SIG-M5 treated with dmso at 0.1 percent for 504 hours (cell line): ENCODE data around the gene TNFRSF8.
"Not testable (repeated sequence)": the region's sequence is repeated elsewhere in the genome, so short reads cannot be mapped to it uniquely, and the experiment has no call there.

Source experiments
- DNase-seq: peaks from one replicate; lab custom pipeline; 2025; ENCODE audit not compliant: unreplicated experiment; lab: John Stamatoyannopoulos, UW

TNFRSF8 gene

GRCh38 chr1:12083766-12084165 is 20.7 kb downstream of the TNFRSF8 start:
- DNase-seq, result no peak

DNA sequence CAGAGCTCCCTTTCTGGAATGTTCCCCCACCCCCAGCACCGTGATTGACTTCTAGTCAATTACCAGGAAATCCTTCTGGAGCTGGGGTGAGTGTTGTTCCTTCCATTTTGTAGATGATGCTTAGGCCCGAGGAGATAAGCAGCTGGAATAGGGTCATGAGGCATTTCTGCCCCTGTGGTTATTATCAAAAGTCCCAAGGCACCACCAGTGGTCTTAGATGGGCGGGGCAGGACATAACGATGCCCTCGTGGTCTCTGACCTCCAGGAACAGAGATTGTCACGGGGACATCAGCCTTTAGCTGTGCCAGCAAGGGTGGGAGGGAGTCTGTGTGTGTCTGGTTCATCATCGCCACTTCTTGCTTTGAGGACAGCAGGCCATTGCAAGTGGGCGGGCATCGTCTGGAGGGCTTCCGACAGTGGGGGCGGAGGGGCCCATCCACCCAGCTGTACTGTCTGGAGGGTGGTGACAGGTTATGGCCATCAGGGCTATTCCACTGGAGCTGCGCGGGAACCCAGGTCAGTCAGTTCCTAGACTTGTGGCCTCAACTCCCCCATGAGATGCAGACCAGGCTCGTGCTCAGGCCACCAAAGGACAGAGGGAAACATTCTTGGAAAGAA is 22.6 kb downstream of the TNFRSF8 start:
- no peak for DNase-seq

DNA sequence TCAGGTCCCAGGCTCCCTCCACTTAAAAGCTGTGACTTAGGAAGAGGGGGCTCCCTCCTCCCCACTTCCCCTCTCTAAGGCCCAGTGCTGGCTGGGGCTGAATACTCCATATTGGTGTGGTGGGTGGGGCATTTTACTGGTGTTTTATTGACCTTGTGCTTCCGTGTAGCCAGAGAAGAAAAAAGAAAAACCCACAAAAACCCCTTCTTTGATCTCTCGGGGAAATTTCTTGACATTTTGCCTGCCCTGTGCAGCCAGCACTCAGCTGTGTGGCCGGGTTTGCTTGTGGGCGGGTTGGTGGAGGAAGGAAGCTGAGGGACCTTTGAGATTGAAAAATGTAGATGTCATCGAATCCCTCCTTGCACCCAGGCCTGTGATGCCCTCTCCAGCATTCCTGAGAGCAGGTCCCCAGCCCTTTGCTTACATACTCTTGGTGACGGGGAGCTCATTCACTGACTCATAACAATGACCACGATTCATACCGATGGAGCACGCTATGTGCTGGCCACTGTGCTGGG is 24.8 kb downstream of the TNFRSF8 start:
- no peak for DNase-seq

- DNase-seq, result no peak
These were observed 25.5 kb downstream of the TNFRSF8 start for GRCh38 chr1:12088607-12089006.

GRCh38 chr1:12090326-12090725 is 27.2 kb downstream of the TNFRSF8 start:
- no peak for DNase-seq

DNA sequence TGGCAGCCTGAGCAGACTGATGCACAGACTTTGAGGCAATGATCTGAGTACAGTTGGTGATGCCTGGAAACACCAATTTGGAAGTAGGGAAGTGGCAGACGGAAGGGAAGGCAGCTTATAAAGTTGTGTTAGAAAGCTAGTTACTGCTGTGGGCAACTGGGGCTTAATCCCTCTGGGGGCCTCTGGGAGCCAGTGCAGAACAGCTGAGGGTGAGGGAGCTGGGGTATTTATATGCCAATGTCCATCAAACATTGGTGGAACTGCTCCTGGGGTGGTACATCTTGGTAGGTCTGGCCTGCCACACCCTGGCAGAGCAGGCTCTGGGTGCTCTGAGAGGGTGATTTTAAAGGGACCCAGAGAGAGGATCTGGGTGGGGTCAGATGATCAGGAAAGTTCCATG is 28.1 kb downstream of the TNFRSF8 start:
- DNase-seq, result no peak

- no peak for DNase-seq
These were observed 31.1 kb downstream of the TNFRSF8 start for GRCh38 chr1:12094180-12094579.

DNA sequence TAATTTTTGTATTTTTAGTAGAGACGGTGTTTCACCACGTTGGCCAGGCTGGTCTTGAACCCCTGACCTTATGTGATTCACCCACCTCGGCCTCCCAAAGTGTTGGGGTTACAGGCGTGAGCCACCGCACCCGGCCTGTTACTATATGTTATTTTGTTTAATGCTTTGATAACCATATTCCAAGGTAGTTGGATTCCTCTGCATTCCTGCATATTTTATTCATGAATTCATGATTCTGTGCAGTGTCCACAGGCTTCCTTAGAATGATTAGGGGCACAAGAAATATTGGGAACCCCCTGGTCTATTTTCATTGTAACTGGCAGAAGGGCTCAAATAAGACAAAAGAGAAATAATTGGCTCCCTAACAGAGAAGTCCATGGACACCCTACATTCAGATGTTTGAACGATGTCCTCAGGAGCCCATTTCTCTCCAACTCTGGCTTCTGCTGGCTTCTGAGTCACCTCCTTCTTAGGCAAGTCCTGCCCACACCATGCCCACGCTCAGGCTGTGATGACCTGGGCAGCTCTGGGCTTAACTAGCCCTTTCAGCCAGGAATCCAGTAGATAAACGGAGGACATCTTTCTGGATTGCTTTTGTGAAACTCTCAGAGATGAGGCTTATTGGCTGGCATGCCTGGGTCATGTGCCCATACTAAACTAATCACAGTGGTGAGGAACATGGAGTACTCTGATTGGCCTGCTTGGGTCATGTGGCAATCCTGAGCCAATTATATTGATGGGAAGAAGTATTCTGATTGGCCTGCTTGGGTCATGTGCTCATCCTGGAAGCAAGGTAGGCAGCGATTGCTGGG is 32.6 kb downstream of the TNFRSF8 start:
- DNase-seq, result no peak

DNA sequence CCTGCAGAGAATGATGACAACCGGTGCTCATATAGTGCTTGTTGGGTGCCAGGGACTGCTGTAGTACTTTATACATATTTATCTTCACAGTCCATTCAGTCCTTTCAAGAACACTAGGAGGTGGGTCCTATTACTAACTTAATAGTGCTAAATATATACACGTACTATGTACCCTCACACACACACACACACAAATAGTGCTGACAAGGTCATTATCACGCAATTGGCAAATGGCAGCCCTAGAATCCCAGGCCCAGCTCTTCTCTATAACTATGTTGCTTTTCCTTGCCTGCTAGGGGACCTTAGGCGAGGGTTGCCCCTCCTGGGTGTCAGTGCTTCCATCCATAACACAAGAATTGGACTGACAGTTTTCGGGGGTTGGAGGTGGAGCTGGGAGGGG is 33.5 kb downstream of the TNFRSF8 start:
- DNase-seq, result no peak

GRCh38 chr1:12097321-12097720 is 34.2 kb downstream of the TNFRSF8 start:
- DNase-seq, result no peak

DNA sequence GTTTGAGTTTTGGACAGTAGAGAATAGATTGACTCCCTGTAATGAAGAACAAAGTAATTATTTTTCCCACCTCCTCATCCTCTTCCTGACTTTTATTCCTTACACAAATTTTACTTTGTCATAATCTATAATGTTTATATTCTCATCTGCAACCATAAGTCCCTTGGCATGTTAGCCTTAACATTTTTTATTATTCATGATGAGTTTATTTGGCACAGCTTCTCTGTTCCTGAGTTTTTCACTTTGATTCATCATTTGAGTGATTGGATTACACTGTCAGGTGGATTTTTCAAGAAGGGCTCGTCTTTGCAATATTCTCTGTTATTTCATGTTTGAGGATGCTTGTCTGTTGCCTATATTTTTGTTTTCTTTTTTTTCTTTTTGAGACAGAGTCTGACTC is 35.7 kb downstream of the TNFRSF8 start:
- no peak for DNase-seq

DNA sequence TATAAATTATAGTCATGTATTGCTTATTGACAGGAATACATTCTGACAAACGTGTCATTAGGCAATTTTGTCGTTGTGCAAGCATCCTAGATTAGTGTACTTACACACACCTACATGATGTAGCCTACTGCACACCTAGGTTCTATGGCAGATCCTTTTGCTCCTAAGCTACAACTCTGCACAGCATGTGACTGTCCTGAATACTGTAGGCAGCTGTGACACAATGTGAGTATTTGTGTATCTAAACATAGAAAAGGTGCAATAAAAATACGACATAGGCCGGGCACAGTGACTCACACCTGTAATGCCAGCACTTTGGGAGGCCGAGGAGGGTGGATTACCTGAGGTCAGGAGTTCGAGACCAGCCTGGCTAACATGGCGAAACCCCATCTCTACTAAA is 36.5 kb downstream of the TNFRSF8 start:
- DNase-seq, result no peak

- DNase-seq, result no peak
These were observed 37.0 kb downstream of the TNFRSF8 start for GRCh38 chr1:12100071-12100470.

GRCh38 chr1:12101120-12101519 is 38.0 kb downstream of the TNFRSF8 start:
- DNase-seq, result not testable (repeated sequence)

GRCh38 chr1:12102066-12102465 is 39.0 kb downstream of the TNFRSF8 start:
- DNase-seq, result no peak

GRCh38 chr1:12104417-12104816 is 41.3 kb downstream of the TNFRSF8 start:
- no peak for DNase-seq

DNA sequence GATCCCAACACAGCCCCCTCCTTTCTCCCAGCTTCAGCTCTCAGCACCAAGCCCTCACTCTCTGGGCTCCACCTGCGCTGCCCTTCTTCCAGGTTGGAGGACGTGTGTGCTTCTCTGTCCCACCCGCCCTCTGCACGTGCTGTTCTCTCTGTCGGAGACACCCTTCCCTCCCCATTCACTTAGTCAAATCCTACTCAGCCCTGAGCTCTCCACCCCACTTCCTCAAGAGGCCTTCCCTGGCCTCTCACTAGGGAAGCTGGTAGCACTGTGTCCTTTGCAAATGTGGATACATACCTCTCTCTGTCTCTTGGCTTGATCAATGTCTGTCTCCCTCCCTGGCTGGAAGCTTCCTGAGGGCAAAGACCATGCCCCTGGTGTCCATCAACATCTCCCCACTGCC is 43.0 kb downstream of the TNFRSF8 start:
- no peak for DNase-seq

GRCh38 chr1:12106861-12107260 is 43.8 kb downstream of the TNFRSF8 start:
- DNase-seq, result not testable (repeated sequence)

GRCh38 chr1:12107718-12108117 is 44.6 kb downstream of the TNFRSF8 start:
- DNase-seq, result no peak

GRCh38 chr1:12109901-12110300 is 46.8 kb downstream of the TNFRSF8 start:
- no peak for DNase-seq

DNA sequence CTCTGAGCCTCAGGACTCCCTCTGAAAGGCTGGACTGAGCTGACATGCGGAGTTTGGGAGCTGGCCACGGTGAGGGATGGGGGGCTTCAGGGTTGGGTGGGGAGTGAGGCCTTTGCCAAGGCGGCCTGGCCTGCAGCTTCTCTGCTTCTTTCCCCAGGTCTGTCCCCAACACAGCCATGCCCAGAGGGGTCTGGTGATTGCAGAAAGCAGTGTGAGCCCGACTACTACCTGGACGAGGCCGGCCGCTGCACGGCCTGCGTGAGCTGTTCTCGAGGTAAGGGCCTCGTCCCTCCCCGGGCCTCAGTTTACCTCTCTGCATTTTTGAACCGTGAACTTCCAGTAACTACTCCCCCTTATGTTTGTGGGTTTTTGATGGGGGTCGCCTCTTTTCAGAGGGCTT is 48.6 kb downstream of the TNFRSF8 start:
- DNase-seq, result no peak

GRCh38 chr1:12112711-12113161 is 49.6 kb downstream of the TNFRSF8 start:
- DNase-seq, result no peak
